Heart left ventricle (tissue), 16 donors: ENCODE data around the gene SLC13A4. TPM values are rescaled to one million over a fixed set of nuclear protein-coding genes. Genes with fewer than 3 reads are reported as not detected.

Experiments used
- ATAC-seq, 4 donors: fragments of 200-7000 bp; cut with Tn5 transposase; one replicate each; pipeline ENCODE4 v1.9.1; 2020 to 2022; ENCODE audit warnings: moderate library complexity in 4 of 4, mild to moderate bottlenecking in 3 of 4, moderate number of reproducible peaks in 1 of 4
- DNase-seq, 5 donors: peaks; one replicate each; pipeline ENCODE4 v3.0.0-alpha.2; 2020
- H3K27ac ChIP-seq, 12 donors: fragments of 200-600 bp; sonication (generic) in 4 of 12; one replicate each; pipeline versions ENCODE4 v1.5.0 to v1.8.0; 2016 to 2022; ENCODE audit warnings: mild to moderate bottlenecking in 2 of 12
- H3K27me3 ChIP-seq, 9 donors: fragments of 200-600 bp; sonication (generic) in 2 of 9; one replicate each; pipeline versions ENCODE4 v1.5.1 to v1.8.0; 2016 to 2022; ENCODE audit warnings: mild to moderate bottlenecking in 3 of 9
- H3K36me3 ChIP-seq, 9 donors: fragments of 200-600 bp; sonication (generic) in 2 of 9; one replicate each; pipeline versions ENCODE4 v1.5.0 to v1.8.0; 2018 to 2022; ENCODE audit warnings: mild to moderate bottlenecking in 2 of 9
- H3K4me1 ChIP-seq, 12 donors: fragments of 200-600 bp; sonication (generic) in 4 of 12; one replicate each; pipeline versions ENCODE4 v1.5.0 to v1.8.0; 2016 to 2022; ENCODE audit warnings: mild to moderate bottlenecking in 3 of 12
- H3K4me3 ChIP-seq, 12 donors: fragments of 200-600 bp; sonication (generic) in 4 of 12; one replicate each; pipeline versions ENCODE4 v1.5.0 to v1.8.0; 2017 to 2022; ENCODE audit warnings: mild to moderate bottlenecking in 9 of 12, moderate library complexity in 4 of 12
- H3K9me3 ChIP-seq, 12 donors: fragments of 200-600 bp; sonication (generic) in 4 of 12; one replicate each; pipeline versions ENCODE4 v1.5.0 to v1.8.0; 2016 to 2022; ENCODE audit warnings: mild to moderate bottlenecking in 1 of 12
- POLR2A ChIP-seq, 2 donors: fragments of 450-650 bp; IDR thresholded peaks; one replicate each; pipeline ENCODE4 v1.6.1; 2017; ENCODE audit warnings: antibody characterized with exemption in 2 of 2, mild to moderate bottlenecking in 2 of 2, moderate library complexity in 2 of 2
- WGBS, 4 donors: extraction: QIAGEN DNeasy Blood & Tissue Kit in 2 of 4; methylation state at CpG; one replicate each; pipeline versions ENCODE4 v1.1.5 to v1.1.7; 2013 to 2018; 5-methylcytosine and 5-hydroxymethylcytosine counted together
- intact Hi-C, 10 donors: fragments of 100-400 bp; cut with DNase I; formaldehyde crosslinking; loops; one replicate each; pipeline versions ENCODE4 v1.11.1 to v1.14.2; 2022
- polyA plus RNA-seq, 2 donors: library from polyadenylated mRNA; stranded (reverse); fragments of 200-250 nt; gene quantifications; one replicate each; pipeline ENCODE4 v1.2.3, GENCODE V29; 2013
- total RNA-seq, 9 donors: library from RNA; depleted of rRNA in 2 of 9; stranded (reverse); fragments of >200 nt in 2 of 9; fragmentation: NEBNext Ultra II Directional in 3 of 9; extraction: Animal tissue kit (Norgen Biotek cat#: 25700) in 3 of 9; gene quantifications; one replicate each; pipeline versions ENCODE4 v1.1.0 to v1.2.4, GENCODE V29; 2016 to 2023
- TF ChIP-seq, protein P1 (sequence below), 12 donors: fragments of 200-600 bp; sonication (generic) in 4 of 12; IDR thresholded peaks; one replicate each; pipeline versions ENCODE4 v1.5.0 to v1.8.0; 2018 to 2022; ENCODE audit warnings: antibody characterized with exemption in 12 of 12, mild to moderate bottlenecking in 5 of 12
- donor health status: ischemic (EF 13 %, LVEDD 7.1; RV severe dilation, severe dysfunction).
- donor health status: healthy with polysubstance abuse.
- donor health status: DM: no; HTN: yes; CAD: no.
- donor health status: DM: no; HTN: no; CAD: no.
- donor health status: ischemic (EF 25% LVEDD 6.9; RV normal size, moderate dysfunction).
- donor health status: ischemic (EF 25% LVEDD 5.7; RV mildly dilated, moderate dysfunction).
- donor health status: healthy.
- donor health status: DM: yes; HTN: yes; CAD: no.
- donor health status: ischemic (EF 35%, LVEDD 5.7; RV mildly dilated, moderate dysfunction).
- donor health status: nonischemic (EF 11% LVEDD 7.7; RV severe dilation, severe dysfunction).
- donor health status: DM: yes; HTN: yes; CAD: no.
- donor health status: PGD.
- donor health status: ischemic (EF 29% LVEDD 5.4; RV normal size, mild dysfunction).
- donor health status: nonischemic (EF 23%, LVEDD 6.1; RV moderate dilation, normal function).

The SLC13A4 gene
- total and polyA plus RNA-seq, 11 donors: 0.08 to 1.5 (median 0.46) TPM; not detected in 1

DNA sequence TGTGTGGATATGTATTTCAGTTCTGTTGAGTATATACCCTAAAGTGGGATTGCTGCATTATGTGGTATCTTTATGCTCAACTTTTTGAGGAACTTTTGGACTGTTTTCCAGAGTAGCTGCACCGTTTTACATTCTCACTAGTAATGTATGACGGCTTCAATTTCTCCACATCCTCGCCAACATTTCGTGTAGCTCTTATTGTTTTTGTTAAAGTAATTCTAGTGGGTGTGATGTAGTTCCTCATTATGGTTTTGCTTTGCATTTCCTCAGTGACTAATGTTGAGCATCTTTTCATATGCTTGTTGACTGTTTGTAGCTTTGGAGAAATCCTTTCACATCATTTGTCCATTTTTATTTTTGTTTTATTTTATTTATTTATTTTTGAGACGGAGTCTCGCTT lies 61.1 kb downstream of the SLC13A4 start:
- H3K9me3 ChIP-seq: no peaks in the 10 kb centered on the region
- peaks cover 0 to 5% (median 0%) of the 10 kb centered on the region in 9 donors for H3K36me3 ChIP-seq
- no peaks in the 10 kb centered on the region for H3K27me3 ChIP-seq
- no peak overlapping the region for H3K4me3 ChIP-seq
- H3K4me1 ChIP-seq: peaks cover 5 to 79% (median 43%) of the 10 kb centered on the region in 12 donors
- intact Hi-C loops: loop anchor here in 4 of 10 donors (10.0 kb wide), 3 partner anchors 128 to 338 kb away; partner anchors contain the start of gene MTPN (in 2 of the 4)
- DNase-seq: no peak
- TF ChIP-seq POLR2A (IDR thresholded peaks at IDR 0.05): no peak
- no peak for ATAC-seq
- H3K27ac ChIP-seq: peak overlapping the region in 6 of 12 donors; percentile 4 to 61 (median 42)
- 61 to 69% (median 65%) methylated on average over 6 of the region's 6 CpGs for WGBS, 4 donors

DNA sequence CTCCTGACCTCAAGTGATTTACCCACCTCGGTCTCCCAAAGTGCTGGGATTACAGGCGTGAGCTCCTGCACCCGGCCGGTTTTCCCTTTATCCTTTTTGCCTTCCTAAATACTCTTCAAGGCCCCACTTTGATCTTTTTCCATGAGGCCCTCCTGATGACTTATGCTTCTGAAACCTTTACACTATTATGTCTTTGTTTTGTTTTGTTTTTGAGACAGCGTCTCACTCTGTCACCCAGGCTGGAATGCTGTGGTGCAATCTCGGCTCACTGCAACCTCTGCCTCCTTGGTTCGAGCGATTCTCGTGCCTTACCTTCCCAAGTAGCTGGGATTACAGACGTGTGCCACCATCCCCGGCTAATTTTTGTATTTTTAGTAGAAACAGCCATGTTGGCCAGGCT lies 61.8 kb downstream of the SLC13A4 start:
- ATAC-seq (no peak), DNase-seq (no peak)
- Histone ChIP-seq H3K9me3 (no peaks in the 10 kb centered on the region), H3K4me3 (no peak overlapping the region), H3K4me1 (peaks cover 5 to 76% (median 38%) of the 10 kb centered on the region in 12 donors), H3K36me3 (peaks cover 0 to 5% (median 0%) of the 10 kb centered on the region in 9 donors), H3K27me3 (no peaks in the 10 kb centered on the region), H3K27ac (peak overlapping the region in 4 of 12 donors; percentile 4 to 61 (median 47))
- TF ChIP-seq, protein P1, sequence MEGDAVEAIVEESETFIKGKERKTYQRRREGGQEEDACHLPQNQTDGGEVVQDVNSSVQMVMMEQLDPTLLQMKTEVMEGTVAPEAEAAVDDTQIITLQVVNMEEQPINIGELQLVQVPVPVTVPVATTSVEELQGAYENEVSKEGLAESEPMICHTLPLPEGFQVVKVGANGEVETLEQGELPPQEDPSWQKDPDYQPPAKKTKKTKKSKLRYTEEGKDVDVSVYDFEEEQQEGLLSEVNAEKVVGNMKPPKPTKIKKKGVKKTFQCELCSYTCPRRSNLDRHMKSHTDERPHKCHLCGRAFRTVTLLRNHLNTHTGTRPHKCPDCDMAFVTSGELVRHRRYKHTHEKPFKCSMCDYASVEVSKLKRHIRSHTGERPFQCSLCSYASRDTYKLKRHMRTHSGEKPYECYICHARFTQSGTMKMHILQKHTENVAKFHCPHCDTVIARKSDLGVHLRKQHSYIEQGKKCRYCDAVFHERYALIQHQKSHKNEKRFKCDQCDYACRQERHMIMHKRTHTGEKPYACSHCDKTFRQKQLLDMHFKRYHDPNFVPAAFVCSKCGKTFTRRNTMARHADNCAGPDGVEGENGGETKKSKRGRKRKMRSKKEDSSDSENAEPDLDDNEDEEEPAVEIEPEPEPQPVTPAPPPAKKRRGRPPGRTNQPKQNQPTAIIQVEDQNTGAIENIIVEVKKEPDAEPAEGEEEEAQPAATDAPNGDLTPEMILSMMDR (IDR thresholded peaks at IDR 0.05): no peak
- intact Hi-C loops: loop anchor here in 4 of 10 donors (10.0 kb wide), 3 partner anchors 129 to 339 kb away; partner anchors contain the start of gene MTPN (in 2 of the 4)
- 74 to 87% (median 84%) methylated on average over 11 of the region's 11 CpGs for WGBS, 4 donors

DNA sequence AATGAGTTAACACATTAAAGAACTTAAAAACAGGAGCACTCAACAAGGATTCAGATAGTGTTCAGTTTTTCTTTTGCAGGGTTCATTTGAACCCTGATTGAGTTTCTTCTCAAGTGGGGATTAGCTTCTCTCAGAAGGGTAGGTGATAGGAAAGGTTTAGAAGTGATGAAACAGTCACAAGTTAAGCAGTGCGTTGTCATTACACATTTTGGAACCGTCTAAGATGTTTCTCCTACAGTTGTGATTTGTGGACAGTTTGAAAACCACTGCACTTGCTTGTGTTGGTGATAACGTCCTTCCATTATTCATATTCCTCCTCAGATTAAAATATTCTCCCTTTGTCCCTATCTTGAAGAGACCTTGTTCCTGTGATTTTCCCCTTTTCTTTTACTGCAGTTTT lies 62.9 kb downstream of the SLC13A4 start:
- H3K4me1 ChIP-seq: peaks cover 0 to 65% (median 32%) of the 10 kb centered on the region in 12 donors
- ATAC-seq (no peak), DNase-seq (no peak)
- no peaks in the 10 kb centered on the region for H3K27me3 ChIP-seq
- intact Hi-C loops: loop anchor here in 4 of 10 donors (10.0 kb wide), 3 partner anchors 130 to 340 kb away; partner anchors contain the start of gene MTPN (in 2 of the 4)
- no peaks in the 10 kb centered on the region for H3K9me3 ChIP-seq
- TF ChIP-seq, protein P1 (IDR thresholded peaks at IDR 0.05): no peak
- no peak for TF ChIP-seq POLR2A (IDR thresholded peaks at IDR 0.05)
- peak overlapping the region in 1 of 12 donors; percentile 23 for H3K27ac ChIP-seq
- WGBS, 4 donors: 43 to 52% (median 48%) methylated on average over 3 of the region's 3 CpGs
- peaks cover 0 to 5% (median 0%) of the 10 kb centered on the region in 9 donors for H3K36me3 ChIP-seq
- H3K4me3 ChIP-seq: no peak overlapping the region

DNA sequence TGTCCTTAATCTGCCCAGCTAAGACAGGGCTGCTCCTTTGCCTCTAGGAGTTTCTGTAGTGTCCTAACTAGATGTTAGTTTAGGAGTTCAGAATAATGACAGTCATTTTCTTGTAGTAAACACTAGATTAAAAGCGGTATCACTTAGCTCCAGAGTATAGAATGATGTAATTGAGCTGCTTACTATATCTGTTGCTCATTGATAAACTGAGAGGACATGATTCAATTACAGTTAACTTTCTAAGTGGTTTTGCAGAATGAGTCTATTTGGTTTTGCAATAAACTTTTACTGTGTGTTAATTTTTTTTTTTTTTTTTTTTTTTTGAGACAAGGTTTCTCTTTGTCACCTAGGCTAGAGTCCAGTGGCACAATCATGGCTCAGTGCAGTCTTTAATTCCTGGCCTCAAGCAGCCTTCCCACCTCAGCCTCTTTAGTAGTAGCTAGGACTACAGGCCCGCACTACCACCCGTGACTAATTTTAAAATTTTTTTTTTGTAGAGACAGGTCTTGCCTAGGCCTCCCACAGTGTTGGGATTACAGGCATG lies 63.9 kb downstream of the SLC13A4 start:
- Histone ChIP-seq H3K4me3 (peak overlapping the region in 6 of 12 donors; percentile 22 to 95 (median 86)), H3K27me3 (no peaks in the 10 kb centered on the region), H3K4me1 (peaks cover 0 to 56% (median 24%) of the 10 kb centered on the region in 12 donors), H3K27ac (peak overlapping the region in 6 of 12 donors; percentile 92 to 97 (median 96)), H3K9me3 (no peaks in the 10 kb centered on the region), H3K36me3 (peaks cover 0 to 5% (median 0%) of the 10 kb centered on the region in 9 donors)
- no peak for TF ChIP-seq POLR2A (IDR thresholded peaks at IDR 0.05)
- TF ChIP-seq, protein P1 (IDR thresholded peaks at IDR 0.05): no peak
- intact Hi-C loops: loop anchor here in 8 of 10 donors (5.0 to 10.0 kb wide), 7 partner anchors 131 to 348 kb away; partner anchors contain the start of gene MTPN (in 3 of the 8)
- 61 to 76% (median 70%) methylated on average over 3 of the region's 3 CpGs for WGBS, 4 donors
- no peak for DNase-seq
- ATAC-seq: no peak
